A375 (cell line): Measurements from ENCODE around the gene GALNT16. TPM values are rescaled to one million over a fixed set of nuclear protein-coding genes. Genes with fewer than 3 reads are reported as not detected.

Experiments
- total RNA-seq: library from RNA; depleted of rRNA; stranded (reverse); fragments of >200 nt; shearing (Covaris generic); gene quantifications from 2 replicates; pipeline ENCODE4 v1.2.3, GENCODE V29; 2014; rRNA removed

Gene GALNT16
- total RNA-seq, result 0.08 TPM in 1 of 2 replicates, not detected in the other

GRCh38 chr14:69259527-69260189 lies at the start of gene GALNT16:
TSS of gene GALNT16 (plus strand) at chr14:69260158. CDS start at chr14:69260291, 133 bp downstream.

DNA sequence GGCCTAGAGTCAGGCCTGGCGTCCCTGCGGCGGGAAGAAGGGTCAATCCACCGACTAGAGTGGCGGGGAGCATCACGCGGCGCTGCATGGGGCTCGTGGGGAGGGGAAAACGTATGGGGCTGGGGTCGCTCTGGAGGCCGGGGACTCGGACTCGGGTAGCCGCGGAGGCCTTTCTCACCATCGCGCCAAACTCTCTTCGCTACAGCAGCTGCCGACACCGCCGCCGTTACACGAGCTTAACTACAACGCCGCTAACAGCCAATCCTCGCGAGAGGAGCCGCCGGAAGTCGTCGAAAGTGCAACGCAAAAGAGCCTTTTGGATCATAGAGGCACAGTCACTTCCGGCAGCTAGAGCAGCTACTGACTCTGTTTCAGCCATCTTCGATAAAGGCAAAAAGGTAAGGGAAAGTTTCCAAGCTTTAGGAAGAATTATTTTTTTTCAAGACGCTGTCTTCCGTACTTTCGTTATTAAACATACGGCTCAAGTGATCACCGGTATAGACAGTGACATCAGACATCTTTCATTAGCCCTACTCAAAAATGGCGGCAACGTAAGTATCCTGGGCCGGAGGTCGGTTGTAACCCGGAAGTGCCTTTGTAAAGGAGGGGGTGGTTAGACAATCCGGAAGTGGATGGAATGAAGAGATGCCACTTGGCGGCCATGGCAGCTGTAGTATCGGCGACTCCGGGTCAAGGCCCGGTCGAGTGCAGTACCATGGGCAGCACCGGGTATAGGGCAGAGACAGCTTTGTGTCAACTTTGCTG lies 138.3 kb downstream of the GALNT16 start, which contains the start of the genes ERH and SLC39A9:
TSS of gene ERH (minus strand) at position 247 of the 765 bp plus-strand sequence. CDS start at position 181, 66 bp downstream.
TSS of gene SLC39A9 (plus strand) at position 640 of the 765 bp plus-strand sequence. CDS start 678 bp downstream, outside the sequence.

Other genes starting within 250 kb of the GALNT16 start
- gene DCAF5, start 107.0 kb upstream of the GALNT16 start, total RNA-seq, result 7.3 and 8.6 TPM in 2 replicates
- gene EXD2, start 68.7 kb upstream of the GALNT16 start, total RNA-seq, result 6.3 and 7.2 TPM in 2 replicates
- 84.7 and 99.1 TPM in 2 replicates for gene ERH, start 138.1 kb downstream of the GALNT16 start, total RNA-seq
- 41.3 and 44.8 TPM in 2 replicates for gene SLC39A9, start 138.5 kb downstream of the GALNT16 start, total RNA-seq
- gene PLEKHD1, start 224.6 kb downstream of the GALNT16 start, total RNA-seq, result 0.05 TPM in 1 of 2 replicates, not detected in the other